B cell (primary cell): ENCODE measurements around the gene RDH13. TPM values are rescaled to one million over a fixed set of nuclear protein-coding genes. Genes with fewer than 3 reads are reported as not detected.

Source experiments
- ATAC-seq: fragments of 200-7000 bp; cut with Tn5 transposase; one replicate; pipeline ENCODE4 v1.10.0; 2021; ENCODE audit warnings: low read depth, mild to moderate bottlenecking, moderate number of reproducible peaks, moderate library complexity
- CTCF ChIA-PET: fragments of 350-600 bp; sonication (Branson Sonifier 250); formaldehyde crosslinking; loops from one replicate; lab custom pipeline; 2021; ENCODE audit warnings: antibody characterized with exemption, inconsistent platforms; lab: Charles Lee
- POLR2A ChIA-PET: fragments of 350-600 bp; sonication (Branson Sonifier 250); formaldehyde crosslinking; loops from one replicate; lab custom pipeline; 2021; ENCODE audit warnings: antibody characterized with exemption; lab: Charles Lee
- DNase-seq: peaks from one replicate; pipeline ENCODE4 v3.0.0; 2013
- H2AFZ ChIP-seq: 2 replicates; pipeline ENCODE4 v1.6.1; 2012; ENCODE audit warnings: mild to moderate bottlenecking, low read depth, low read length; ENCODE audit not compliant: insufficient read depth, poor library complexity, severe bottlenecking
- H3K27ac ChIP-seq, 2 donors: 1 replicate in 1 of 2; 2 replicates in 1 of 2; pipeline ENCODE4 v1.5.1; 2012 to 2013; ENCODE audit warnings: low read length in 2 of 2, mild to moderate bottlenecking in 2 of 2, moderate library complexity in 1 of 2
- H3K27me3 ChIP-seq, 4 experiments: fragments of 200-600 bp in 1 of 4; sonication (generic) in 1 of 4; replicated peaks in 1 of 4; 1 replicate in 2 of 4; 2 replicates in 2 of 4; pipeline versions ENCODE4 v1.6.1 to v1.7.0; 2013 to 2016; ENCODE audit warnings: low read length in 3 of 4, mild to moderate bottlenecking in 2 of 4, mixed read lengths in 1 of 4, moderate library complexity in 1 of 4; ENCODE audit not compliant: insufficient read depth in 4 of 4, control insufficient read depth in 3 of 4; ENCODE audit errors: control extremely low read depth in 1 of 4
- H3K36me3 ChIP-seq, 2 experiments: replicated peaks in 1 of 2; 1 replicate in 1 of 2; 2 replicates in 1 of 2; pipeline versions ENCODE4 v1.6.1 to v1.7.1; 2013; ENCODE audit warnings: low read length in 1 of 2; ENCODE audit not compliant: insufficient read depth in 2 of 2, control insufficient read depth in 1 of 2; ENCODE audit errors: control extremely low read depth in 1 of 2, extremely low read depth in 1 of 2
- H3K4me1 ChIP-seq, 2 donors: fragments of 200-600 bp in 1 of 2; sonication (generic) in 1 of 2; 1 replicate in 1 of 2; 2 replicates in 1 of 2; pipeline versions ENCODE4 v1.5.1 to v1.6.1; 2013 to 2017; ENCODE audit warnings: low read length in 2 of 2; ENCODE audit not compliant: control insufficient read depth in 2 of 2, insufficient read depth in 2 of 2
- H3K4me2 ChIP-seq: replicated peaks from 2 replicates; pipeline ENCODE3; 2012; ENCODE audit warnings: mild to moderate bottlenecking, low read depth, low read length; ENCODE audit not compliant: poor library complexity, severe bottlenecking
- H3K4me3 ChIP-seq, 5 experiments: fragments of 200-600 bp in 1 of 5; sonication (generic) in 1 of 5; 1 replicate in 3 of 5; 2 replicates in 2 of 5; pipeline versions ENCODE4 v1.5.1 to v1.7.0; 2011 to 2016; ENCODE audit warnings: low read length in 4 of 5, mild to moderate bottlenecking in 4 of 5, low read depth in 2 of 5, control low read depth in 1 of 5, moderate library complexity in 1 of 5; ENCODE audit not compliant: insufficient read depth in 1 of 5; ENCODE audit errors: control extremely low read depth in 1 of 5, extremely low read depth in 1 of 5
- H3K79me2 ChIP-seq: fragments of 200-600 bp; sonication (generic); one replicate; pipeline ENCODE4 v1.6.0; 2016; ENCODE audit warnings: low read length; ENCODE audit not compliant: control insufficient read depth, insufficient read depth
- H3K9ac ChIP-seq: fragments of 200-600 bp; sonication (generic); 2 replicates; pipeline ENCODE4 v1.6.1; 2017; ENCODE audit warnings: mild to moderate bottlenecking, low read length, moderate library complexity
- H3K9me3 ChIP-seq, 3 donors: one replicate each; pipeline versions ENCODE4 v1.6.1 to v1.7.1; 2013; ENCODE audit warnings: low read length in 2 of 3; ENCODE audit not compliant: control insufficient read depth in 2 of 3, insufficient read depth in 1 of 3; ENCODE audit errors: control extremely low read depth in 1 of 3
- H4K20me1 ChIP-seq: 2 replicates; pipeline ENCODE4 v1.6.0; 2012; ENCODE audit warnings: mild to moderate bottlenecking, low read length; ENCODE audit not compliant: insufficient read depth, control insufficient read depth, poor library complexity, severe bottlenecking
- H3K27ac Mint-ChIP-seq: one replicate; pipeline ENCODE4 v1.8.0; 2021; ENCODE audit warnings: mixed read lengths
- H3K27me3 Mint-ChIP-seq: one replicate; pipeline ENCODE4 v1.8.0; 2021; ENCODE audit warnings: mixed read lengths
- H3K4me1 Mint-ChIP-seq: one replicate; pipeline ENCODE4 v1.8.0; 2021; ENCODE audit warnings: mixed read lengths
- H3K4me3 Mint-ChIP-seq: one replicate; pipeline ENCODE4 v1.8.0; 2021; ENCODE audit warnings: mixed read lengths
- H3K9me3 Mint-ChIP-seq: one replicate; pipeline ENCODE4 v1.8.0; 2022; ENCODE audit warnings: mixed read lengths; ENCODE audit not compliant: insufficient read depth
- CTCF ChIP-seq: fragments of 200-600 bp; IDR thresholded peaks from one replicate; pipeline ENCODE4 v1.8.0; 2022; ENCODE audit warnings: antibody characterized with exemption, mild to moderate bottlenecking
- EZH2 ChIP-seq: IDR thresholded peaks from 2 replicates; pipeline ENCODE4 v1.6.1; 2012; ENCODE audit warnings: borderline replicate concordance, low read depth, mild to moderate bottlenecking, moderate library complexity, low read length; ENCODE audit not compliant: insufficient read depth, poor library complexity, severe bottlenecking
- WGBS: methylation state at CpG from one replicate; pipeline ENCODE4 v1.1.5; 2013; ENCODE audit warnings: missing lambda C conversion rate; ENCODE audit not compliant: insufficient coverage; 5-methylcytosine and 5-hydroxymethylcytosine counted together
- intact Hi-C: fragments of 100-400 bp; cut with micrococcal nuclease; formaldehyde crosslinking; loops from one replicate; pipeline ENCODE4 v1.10.0; 2022
- polyA plus RNA-seq: library from polyadenylated mRNA; depleted of rRNA; stranded (reverse); fragments of >200 nt; gene quantifications from 2 replicates; pipeline ENCODE4 v1.2.3, GENCODE V29; 2012
- total RNA-seq, 2 donors: library from RNA; stranded (reverse); fragments of 120-200 nt in 1 of 2; gene quantifications; 1 replicate in 1 of 2; 2 replicates in 1 of 2; pipeline versions ENCODE4 v1.2.3 to v1.2.4, GENCODE V29; 2013 to 2022

The RDH13 gene
- total and polyA plus RNA-seq, 2 donors (not counting 1 experiment from before 2014, with no cell fraction given): 17.5 to 20.4 TPM

- H3K36me3 ChIP-seq: no peaks in the 10 kb centered on the region
- peaks cover 0 to 11% (median 0%) of the 10 kb centered on the region in 3 donors for H3K9me3 ChIP-seq
- H2AFZ ChIP-seq: peak overlapping the region; percentile 24
- peak overlapping the region; percentile 42 for H3K4me2 ChIP-seq
- DNase-seq: no peak
- intact Hi-C loops: no loop called here
- Mint-ChIP-seq H3K4me3 (peak overlapping the region; percentile 54), H3K27me3 (peaks cover 12% of the 10 kb centered on the region), H3K27ac (peak overlapping the region; percentile 46), H3K9me3 (no peaks in the 10 kb centered on the region), H3K4me1 (peaks cover 2% of the 10 kb centered on the region)
- H4K20me1 ChIP-seq: no peaks in the 10 kb centered on the region
- H3K27ac ChIP-seq: peak overlapping the region in 1 of 2 donors; percentile 49
- no peaks in the 10 kb centered on the region for H3K27me3 ChIP-seq
- 61% methylated on average over 22 of the region's 22 CpGs for WGBS
- no peaks in the 10 kb centered on the region for H3K4me1 ChIP-seq
- H3K9ac ChIP-seq: no peak overlapping the region
- CTCF ChIA-PET: no interaction called here
- no peak for ATAC-seq
- POLR2A ChIA-PET: no interaction called here
- H3K79me2 ChIP-seq: no peaks in the 10 kb centered on the region
- TF ChIP-seq CTCF (no peak), EZH2 (no peak)
- peak overlapping the region in 3 of 5 experiments; percentile 22 to 38 (median 33) for H3K4me3 ChIP-seq
Measured at GRCh38 chr19:55014714-55015113, 48.2 kb downstream of the RDH13 start.

- no peak for ATAC-seq
- H3K27ac Mint-ChIP-seq: no peak overlapping the region
- Histone ChIP-seq H3K4me2 (no peak overlapping the region), H3K36me3 (no peaks in the 10 kb centered on the region), H3K9ac (no peak overlapping the region), H3K9me3 (peaks cover 0 to 11% (median 0%) of the 10 kb centered on the region in 3 donors), H2AFZ (no peak overlapping the region), H3K27me3 (no peaks in the 10 kb centered on the region), H3K79me2 (no peaks in the 10 kb centered on the region), H3K4me1 (no peaks in the 10 kb centered on the region), H3K27ac (no peak overlapping the region), H3K4me3 (no peak overlapping the region), H4K20me1 (no peaks in the 10 kb centered on the region)
- no peak for DNase-seq
- peaks cover 2% of the 10 kb centered on the region for H3K4me1 Mint-ChIP-seq
- peaks cover 3% of the 10 kb centered on the region for H3K9me3 Mint-ChIP-seq
- H3K27me3 Mint-ChIP-seq: peaks cover 20% of the 10 kb centered on the region
- intact Hi-C loops: no loop called here
- no CpG with 5 or more reads among the region's 5 CpGs for WGBS
- H3K4me3 Mint-ChIP-seq: no peak overlapping the region
- ChIA-PET CTCF (no interaction called here), POLR2A (no interaction called here)
- no peak for TF ChIP-seq EZH2
- TF ChIP-seq CTCF: no peak
Measured at GRCh38 chr19:55013596-55013995, 49.4 kb downstream of the RDH13 start.
